HEK293 (cell line): ENCODE data around the gene MAN1B1.

ENCODE experiments used
- YY1 ChIP-seq: fragments of 450-650 bp; formaldehyde crosslinking; IDR thresholded peaks from 2 replicates; pipeline ENCODE4 v1.5.1; 2018; ENCODE audit warnings: missing biosample characterization, missing genetic modification characterization
- ZNF677 ChIP-seq: fragments of 450-650 bp; IDR thresholded peaks from 2 replicates; pipeline ENCODE4 v1.5.0; 2018; ENCODE audit warnings: missing biosample characterization, mild to moderate bottlenecking, missing genetic modification characterization, moderate library complexity
- TF ChIP-seq, protein P1 (sequence below): fragments of 450-650 bp; formaldehyde crosslinking; conservative IDR thresholded peaks from 2 replicates; pipeline ENCODE4 v1.5.1; 2016; ENCODE audit warnings: low read depth, missing biosample characterization, missing genetic modification characterization

DNA sequence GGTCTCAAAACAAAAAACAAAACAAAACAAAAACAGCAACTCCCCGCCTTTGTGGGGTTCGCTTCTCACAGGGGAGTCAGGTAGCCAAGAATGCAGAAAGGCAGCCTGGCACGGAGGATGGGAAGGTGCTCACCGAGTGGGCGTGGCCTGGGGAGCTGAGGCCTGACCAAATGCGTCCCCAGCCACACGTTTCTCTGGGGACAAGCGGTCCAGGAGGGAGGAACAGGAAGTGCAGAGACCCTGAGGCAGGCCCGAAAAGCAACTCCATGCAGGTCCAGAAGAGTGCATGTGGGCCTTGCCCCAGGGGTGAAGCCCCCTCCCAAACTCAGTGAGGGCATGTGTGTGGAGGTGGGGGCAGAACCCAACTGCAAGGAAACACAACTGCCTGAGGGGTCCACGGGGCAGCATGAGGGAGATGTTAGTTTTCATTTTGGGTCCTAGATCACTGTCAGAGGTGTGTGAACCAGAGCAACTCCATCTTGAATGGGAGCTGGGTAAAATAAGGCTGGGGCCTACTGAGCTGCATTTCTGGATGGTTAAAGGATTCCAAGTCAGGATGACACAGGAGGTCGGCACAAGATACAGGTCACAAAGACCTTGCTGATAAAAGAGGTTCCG is 12.0 kb upstream of the MAN1B1 start:
- TF ChIP-seq ZNF677 (tag by site-specific recombination) (no peak), YY1 (tag by site-specific recombination) (0 out of 2 replicates have a peak, but pooled peaks have one; percentile 20)
- TF ChIP-seq, protein P1, sequence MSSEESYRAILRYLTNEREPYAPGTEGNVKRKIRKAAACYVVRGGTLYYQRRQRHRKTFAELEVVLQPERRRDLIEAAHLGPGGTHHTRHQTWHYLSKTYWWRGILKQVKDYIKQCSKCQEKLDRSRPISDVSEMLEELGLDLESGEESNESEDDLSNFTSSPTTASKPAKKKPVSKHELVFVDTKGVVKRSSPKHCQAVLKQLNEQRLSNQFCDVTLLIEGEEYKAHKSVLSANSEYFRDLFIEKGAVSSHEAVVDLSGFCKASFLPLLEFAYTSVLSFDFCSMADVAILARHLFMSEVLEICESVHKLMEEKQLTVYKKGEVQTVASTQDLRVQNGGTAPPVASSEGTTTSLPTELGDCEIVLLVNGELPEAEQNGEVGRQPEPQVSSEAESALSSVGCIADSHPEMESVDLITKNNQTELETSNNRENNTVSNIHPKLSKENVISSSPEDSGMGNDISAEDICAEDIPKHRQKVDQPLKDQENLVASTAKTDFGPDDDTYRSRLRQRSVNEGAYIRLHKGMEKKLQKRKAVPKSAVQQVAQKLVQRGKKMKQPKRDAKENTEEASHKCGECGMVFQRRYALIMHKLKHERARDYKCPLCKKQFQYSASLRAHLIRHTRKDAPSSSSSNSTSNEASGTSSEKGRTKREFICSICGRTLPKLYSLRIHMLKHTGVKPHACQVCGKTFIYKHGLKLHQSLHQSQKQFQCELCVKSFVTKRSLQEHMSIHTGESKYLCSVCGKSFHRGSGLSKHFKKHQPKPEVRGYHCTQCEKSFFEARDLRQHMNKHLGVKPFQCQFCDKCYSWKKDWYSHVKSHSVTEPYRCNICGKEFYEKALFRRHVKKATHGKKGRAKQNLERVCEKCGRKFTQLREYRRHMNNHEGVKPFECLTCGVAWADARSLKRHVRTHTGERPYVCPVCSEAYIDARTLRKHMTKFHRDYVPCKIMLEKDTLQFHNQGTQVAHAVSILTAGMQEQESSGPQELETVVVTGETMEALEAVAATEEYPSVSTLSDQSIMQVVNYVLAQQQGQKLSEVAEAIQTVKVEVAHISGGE (tag by site-specific recombination), result no peak
